ENCODE data around the gene POLR2J.

Gene POLR2J

GRCh38 chr7:102431617-102432298 lies 47.0 kb downstream of the POLR2J start:
- Histone ChIP-seq H3K9ac (ENCODE audit: low read length) (peak overlapping the region; percentile 99), H3K27me3 (ENCODE audit: low read depth, low read length) (no peaks in the 10 kb centered on the region), H3K4me2 (ENCODE audit: low read length) (peak overlapping the region; percentile 82), H3K4me1 (ENCODE audit: low read length) (peaks cover 59% of the 10 kb centered on the region), H3K27ac (ENCODE audit: low read length) (peak overlapping the region; percentile 93), H3K36me3 (replicated peaks; ENCODE audit: low read depth, low read length) (peaks cover 17% of the 10 kb centered on the region), H4K20me1 (ENCODE audit: insufficient read depth, low read length) (no peaks in the 10 kb centered on the region), H3K79me2 (ENCODE audit: low read length) (peaks cover 32% of the 10 kb centered on the region), H3K9me3 (ENCODE audit: insufficient read depth, low read length) (no peaks in the 10 kb centered on the region), H3K4me3 (ENCODE audit: low read length) (peak overlapping the region; percentile 91), H2AFZ (ENCODE audit: low read depth, low read length) (no peak overlapping the region)
- TF ChIP-seq, protein P1, sequence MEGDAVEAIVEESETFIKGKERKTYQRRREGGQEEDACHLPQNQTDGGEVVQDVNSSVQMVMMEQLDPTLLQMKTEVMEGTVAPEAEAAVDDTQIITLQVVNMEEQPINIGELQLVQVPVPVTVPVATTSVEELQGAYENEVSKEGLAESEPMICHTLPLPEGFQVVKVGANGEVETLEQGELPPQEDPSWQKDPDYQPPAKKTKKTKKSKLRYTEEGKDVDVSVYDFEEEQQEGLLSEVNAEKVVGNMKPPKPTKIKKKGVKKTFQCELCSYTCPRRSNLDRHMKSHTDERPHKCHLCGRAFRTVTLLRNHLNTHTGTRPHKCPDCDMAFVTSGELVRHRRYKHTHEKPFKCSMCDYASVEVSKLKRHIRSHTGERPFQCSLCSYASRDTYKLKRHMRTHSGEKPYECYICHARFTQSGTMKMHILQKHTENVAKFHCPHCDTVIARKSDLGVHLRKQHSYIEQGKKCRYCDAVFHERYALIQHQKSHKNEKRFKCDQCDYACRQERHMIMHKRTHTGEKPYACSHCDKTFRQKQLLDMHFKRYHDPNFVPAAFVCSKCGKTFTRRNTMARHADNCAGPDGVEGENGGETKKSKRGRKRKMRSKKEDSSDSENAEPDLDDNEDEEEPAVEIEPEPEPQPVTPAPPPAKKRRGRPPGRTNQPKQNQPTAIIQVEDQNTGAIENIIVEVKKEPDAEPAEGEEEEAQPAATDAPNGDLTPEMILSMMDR (IDR thresholded peaks at IDR 0.05; ENCODE audit: low read depth, low read length) = no peak
- no peak for TF ChIP-seq EZH2phosphoT487 (IDR thresholded peaks at IDR 0.05; ENCODE audit: low read depth)

DNA sequence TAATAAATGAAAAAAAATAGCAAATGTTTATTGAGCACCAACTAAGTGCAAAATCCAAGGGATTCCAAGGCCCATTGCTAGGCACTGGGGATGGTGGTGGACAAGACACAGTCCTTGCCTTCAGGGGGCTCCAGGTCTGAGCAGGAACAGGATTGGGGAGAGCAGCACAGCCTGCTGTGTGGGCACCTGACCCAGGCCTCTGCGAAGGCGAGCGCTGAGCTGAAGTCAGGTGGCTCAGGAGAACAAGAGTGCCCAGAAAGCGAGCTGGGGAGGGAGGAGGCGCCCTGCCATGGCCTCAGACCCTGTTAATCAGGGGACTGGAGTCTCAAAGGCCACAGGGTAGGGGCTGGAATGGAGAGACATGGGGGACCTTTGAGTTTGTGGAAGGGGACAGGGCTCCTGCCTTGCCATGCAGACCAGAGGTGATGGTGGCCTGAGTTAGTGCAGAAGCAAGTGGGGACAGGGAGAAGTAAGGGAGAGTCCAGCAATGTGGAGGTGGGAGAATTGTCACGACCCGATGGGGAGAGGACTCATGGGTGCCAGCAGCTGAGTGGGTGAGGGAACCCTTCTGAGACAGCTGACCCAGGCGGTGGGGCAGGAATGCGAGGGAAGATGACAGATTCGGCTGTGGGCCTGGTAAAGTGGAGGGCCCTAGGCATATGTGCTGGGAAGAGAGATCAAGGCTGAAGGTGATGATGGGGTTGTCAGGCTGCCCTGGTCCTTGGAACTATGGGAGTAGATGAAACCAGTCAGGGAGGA lies 49.4 kb downstream of the POLR2J start:
- Histone ChIP-seq H3K4me2 (ENCODE audit: low read length) (no peak overlapping the region), H3K4me1 (ENCODE audit: low read length) (peaks cover 74% of the 10 kb centered on the region), H3K27ac (ENCODE audit: low read length) (no peak overlapping the region), H3K36me3 (replicated peaks; ENCODE audit: low read depth, low read length) (peaks cover 10% of the 10 kb centered on the region), H3K4me3 (ENCODE audit: low read length) (no peak overlapping the region), H3K27me3 (ENCODE audit: low read depth, low read length) (no peaks in the 10 kb centered on the region), H3K79me2 (ENCODE audit: low read length) (peaks cover 9% of the 10 kb centered on the region), H4K20me1 (ENCODE audit: insufficient read depth, low read length) (no peaks in the 10 kb centered on the region), H3K9ac (ENCODE audit: low read length) (no peak overlapping the region), H2AFZ (ENCODE audit: low read depth, low read length) (no peak overlapping the region), H3K9me3 (ENCODE audit: insufficient read depth, low read length) (peaks cover 4% of the 10 kb centered on the region; the same call in 1 of the 2 replicates)
- TF ChIP-seq EZH2phosphoT487 (IDR thresholded peaks at IDR 0.05; ENCODE audit: low read depth) = no peak
- TF ChIP-seq, protein P1 (IDR thresholded peaks at IDR 0.05; ENCODE audit: low read depth, low read length) = no peak

- no peak for TF ChIP-seq EZH2phosphoT487 (IDR thresholded peaks at IDR 0.05; ENCODE audit: low read depth)
- TF ChIP-seq, protein P1 (IDR thresholded peaks at IDR 0.05; ENCODE audit: low read depth, low read length) = no peak
- H3K4me3 ChIP-seq (ENCODE audit: low read length) = peak overlapping the region; percentile 60
- peak overlapping the region; percentile 99 for H3K27ac ChIP-seq (ENCODE audit: low read length)
- peak overlapping the region; percentile 96 for H3K4me2 ChIP-seq (ENCODE audit: low read length)
- no peaks in the 10 kb centered on the region for H3K27me3 ChIP-seq (ENCODE audit: low read depth, low read length)
- no peak overlapping the region for H2AFZ ChIP-seq (ENCODE audit: low read depth, low read length)
- peak overlapping the region; percentile 96 for H3K9ac ChIP-seq (ENCODE audit: low read length)
- no peaks in the 10 kb centered on the region for H3K79me2 ChIP-seq (ENCODE audit: low read length)
- H3K4me1 ChIP-seq (ENCODE audit: low read length) = peaks cover 76% of the 10 kb centered on the region
- peaks cover 10% of the 10 kb centered on the region for H3K36me3 ChIP-seq (replicated peaks; ENCODE audit: low read depth, low read length)
- no peaks in the 10 kb centered on the region for H4K20me1 ChIP-seq (ENCODE audit: insufficient read depth, low read length)
- H3K9me3 ChIP-seq (ENCODE audit: insufficient read depth, low read length) = peaks cover 4% of the 10 kb centered on the region; the same call in 1 of the 2 replicates
Observed at GRCh38 chr7:102427019-102427405, 51.7 kb downstream of the POLR2J start.
